Keratinocyte (primary cell): ENCODE data around the gene NOTCH3.

ENCODE experiments used
- EZH2 ChIP-seq: IDR thresholded peaks from one replicate; pipeline ENCODE4 v1.6.1; 2012; ENCODE audit warnings: inconsistent platforms, mild to moderate bottlenecking, low read length, moderate library complexity
- TF ChIP-seq, protein P1 (sequence below), 3 experiments: IDR thresholded peaks in 1 of 3; conservative IDR thresholded peaks in 1 of 3; optimal IDR thresholded peaks in 1 of 3; 2 replicates in 2 of 3; 3 replicates in 1 of 3; pipeline versions ENCODE3 to v1.5.1; 2011; ENCODE audit warnings: low read length in 3 of 3, mild to moderate bottlenecking in 3 of 3, moderate library complexity in 2 of 3, control low read depth in 1 of 3, inconsistent platforms in 1 of 3; ENCODE audit not compliant: insufficient read depth in 2 of 3; ENCODE audit errors: extremely low read depth in 1 of 3

DNA sequence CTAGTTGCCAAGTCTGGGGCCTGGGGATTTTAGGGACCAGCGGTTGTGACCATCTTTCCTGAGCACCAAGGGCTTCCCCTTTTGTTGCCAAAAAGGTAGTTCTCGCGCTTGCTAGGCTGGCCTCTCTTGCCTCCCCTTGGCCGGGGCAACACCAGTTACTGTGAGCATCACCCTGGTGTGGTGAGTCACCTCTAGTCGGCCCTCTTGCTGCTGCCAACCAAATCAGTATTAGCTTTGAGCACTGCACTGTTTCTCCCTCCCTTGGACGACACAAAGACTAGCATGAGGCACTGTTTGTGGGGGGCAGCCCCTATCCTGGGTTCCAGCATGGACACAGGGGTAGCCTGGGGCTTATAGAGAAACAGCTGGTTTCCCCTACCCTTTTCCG is 86.6 kb downstream of the NOTCH3 start:
- TF ChIP-seq, protein P1, sequence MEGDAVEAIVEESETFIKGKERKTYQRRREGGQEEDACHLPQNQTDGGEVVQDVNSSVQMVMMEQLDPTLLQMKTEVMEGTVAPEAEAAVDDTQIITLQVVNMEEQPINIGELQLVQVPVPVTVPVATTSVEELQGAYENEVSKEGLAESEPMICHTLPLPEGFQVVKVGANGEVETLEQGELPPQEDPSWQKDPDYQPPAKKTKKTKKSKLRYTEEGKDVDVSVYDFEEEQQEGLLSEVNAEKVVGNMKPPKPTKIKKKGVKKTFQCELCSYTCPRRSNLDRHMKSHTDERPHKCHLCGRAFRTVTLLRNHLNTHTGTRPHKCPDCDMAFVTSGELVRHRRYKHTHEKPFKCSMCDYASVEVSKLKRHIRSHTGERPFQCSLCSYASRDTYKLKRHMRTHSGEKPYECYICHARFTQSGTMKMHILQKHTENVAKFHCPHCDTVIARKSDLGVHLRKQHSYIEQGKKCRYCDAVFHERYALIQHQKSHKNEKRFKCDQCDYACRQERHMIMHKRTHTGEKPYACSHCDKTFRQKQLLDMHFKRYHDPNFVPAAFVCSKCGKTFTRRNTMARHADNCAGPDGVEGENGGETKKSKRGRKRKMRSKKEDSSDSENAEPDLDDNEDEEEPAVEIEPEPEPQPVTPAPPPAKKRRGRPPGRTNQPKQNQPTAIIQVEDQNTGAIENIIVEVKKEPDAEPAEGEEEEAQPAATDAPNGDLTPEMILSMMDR (optimal IDR thresholded peaks at IDR 0.05 in 1 of 3, IDR thresholded peaks at IDR 0.05 in 1 of 3, conservative IDR thresholded peaks at IDR 0.05 in 1 of 3; ENCODE audit: extremely low read depth in 1 of 3, insufficient read depth in 2 of 3, low read length in 3 of 3), result peak in 1 of 3 experiments; percentile 16
- TF ChIP-seq EZH2, result no peak
